ENCODE measurements around the gene SPG11.
"Not testable (repeated sequence)": the region's sequence is repeated elsewhere in the genome, so short reads cannot be mapped to it uniquely, and the experiment has no call there.

The SPG11 gene

DNA sequence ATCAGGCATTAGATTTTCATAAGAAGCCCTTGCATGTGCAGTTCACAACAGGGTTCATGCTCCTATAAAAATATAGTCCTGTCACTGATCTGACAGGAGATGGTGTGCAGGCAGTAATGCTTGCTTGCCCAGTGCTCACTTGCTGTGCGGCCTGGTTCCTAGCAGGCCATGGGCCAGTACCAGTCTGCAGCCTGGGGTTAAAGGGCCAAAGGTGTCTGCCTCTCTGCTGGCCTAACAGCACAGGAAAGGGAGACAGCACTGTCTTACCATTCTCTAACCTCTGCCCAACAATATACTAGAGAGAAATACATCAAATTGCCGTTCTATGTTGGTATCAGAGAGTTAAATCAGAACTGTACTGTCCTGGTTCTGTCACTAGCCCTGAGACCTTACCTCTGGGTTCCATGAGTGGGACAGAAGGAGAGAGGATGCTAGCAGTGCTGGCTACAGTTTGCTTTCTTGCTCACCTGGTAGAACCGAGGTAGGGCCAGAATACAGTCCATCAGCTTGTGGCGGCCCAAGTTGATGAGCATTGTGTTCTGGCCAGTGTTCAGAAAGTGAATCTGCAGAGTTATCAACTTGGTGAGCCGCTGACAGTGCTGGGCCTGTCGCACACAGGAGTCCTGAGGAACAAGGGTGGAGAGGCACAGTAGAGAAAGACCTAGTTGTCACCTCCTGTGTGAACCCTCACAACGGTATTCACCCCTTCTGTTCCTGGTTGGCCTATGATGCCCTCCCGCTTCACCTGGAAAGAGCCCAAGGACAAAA, 97.9 kb downstream of the SPG11 start:
- H3K36me3 ChIP-seq (ENCODE audit: control insufficient read depth, insufficient read depth, low read length) = peaks cover 48% of the 10 kb centered on the region
- H3K4me3 ChIP-seq (ENCODE audit: insufficient read depth, low read depth, low read length) = no peak overlapping the region
- peaks cover 3% of the 10 kb centered on the region for H3K9me3 ChIP-seq (ENCODE audit: control insufficient read depth, low read length)

DNA sequence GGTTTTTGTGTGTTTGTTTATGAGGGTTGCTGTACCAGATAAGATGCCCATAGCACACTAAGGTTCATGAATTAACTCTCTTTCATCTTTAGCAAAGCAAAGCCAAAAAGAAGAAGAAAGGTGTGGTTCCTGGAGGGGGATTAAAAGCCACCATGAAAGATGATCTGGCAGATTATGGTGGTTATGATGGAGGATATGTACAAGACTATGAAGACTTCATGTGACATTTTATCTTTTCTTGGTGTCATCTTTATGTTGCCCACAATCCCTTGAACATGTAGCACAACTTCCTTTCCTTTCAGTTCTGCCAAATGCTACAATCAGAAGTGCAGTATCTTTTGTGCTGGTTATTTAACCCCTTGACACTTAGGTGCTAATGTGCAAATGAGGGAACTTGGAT, 102.5 kb downstream of the SPG11 start:
- not testable (repeated sequence) for H3K4me1 ChIP-seq (ENCODE audit: control insufficient read depth, insufficient read depth, low read length); H3K9me3 ChIP-seq (ENCODE audit: control insufficient read depth, low read length); H3K4me3 ChIP-seq (ENCODE audit: insufficient read depth, low read depth, low read length); H3K27me3 ChIP-seq (ENCODE audit: control insufficient read depth, insufficient read depth, low read length, poor library complexity, severe bottlenecking); H3K27ac ChIP-seq (ENCODE audit: insufficient read depth, low read depth, low read length, poor library complexity, severe bottlenecking)
- peaks cover 67% of the 10 kb centered on the region for H3K36me3 ChIP-seq (ENCODE audit: control insufficient read depth, insufficient read depth, low read length)

More for the DNA sequence above, 97.9 kb downstream of the SPG11 start:
- H3K4me1 ChIP-seq (ENCODE audit: control insufficient read depth, insufficient read depth, low read length) = no peaks in the 10 kb centered on the region
- no peaks in the 10 kb centered on the region for H3K27me3 ChIP-seq (ENCODE audit: control insufficient read depth, insufficient read depth, low read length, poor library complexity, severe bottlenecking)
- 96 to 97% methylated on average over 8 of the region's 8 CpGs for WGBS, 2 experiments
- no peak overlapping the region for H3K27ac ChIP-seq (ENCODE audit: insufficient read depth, low read depth, low read length, poor library complexity, severe bottlenecking)

DNA sequence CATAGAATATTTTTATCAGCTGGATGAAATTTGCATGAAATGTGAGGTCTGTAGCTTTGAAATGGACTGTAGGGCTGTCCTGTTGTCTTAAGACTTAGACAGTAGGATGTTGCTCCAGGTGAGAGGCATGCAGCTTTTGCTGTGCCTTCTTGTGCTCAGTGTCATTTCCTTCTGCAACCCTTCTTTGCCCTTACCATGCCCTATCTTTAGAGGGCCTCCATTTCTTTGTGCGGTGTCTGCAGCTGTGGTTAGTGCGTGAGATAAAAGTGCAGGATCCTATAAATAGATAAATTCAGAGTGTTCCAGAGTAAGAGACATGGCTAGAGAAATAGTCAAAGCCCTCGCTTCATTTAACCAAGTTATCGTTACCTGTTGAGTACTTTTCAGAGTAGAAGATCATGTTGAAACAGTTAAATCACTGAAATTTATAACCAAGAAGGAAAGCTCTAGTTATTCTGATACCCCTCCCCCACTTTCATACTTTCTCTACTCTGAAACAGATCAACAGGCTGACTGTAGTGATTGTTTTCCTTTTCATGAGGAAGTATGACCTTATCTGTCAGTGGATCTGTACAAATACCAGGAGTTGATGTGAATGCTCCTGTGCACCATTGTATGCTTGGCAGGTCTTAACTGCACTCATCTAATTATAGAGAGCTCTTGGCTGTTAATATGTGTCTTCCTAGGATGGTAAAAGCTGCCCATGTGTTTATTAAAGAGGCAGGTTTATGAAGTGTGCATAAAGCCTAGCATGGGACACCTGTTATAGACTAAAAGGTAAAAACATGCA, 108.3 kb downstream of the SPG11 start:
- no peak overlapping the region for H3K27ac ChIP-seq (ENCODE audit: insufficient read depth, low read depth, low read length, poor library complexity, severe bottlenecking)
- no peaks in the 10 kb centered on the region for H3K27me3 ChIP-seq (ENCODE audit: control insufficient read depth, insufficient read depth, low read length, poor library complexity, severe bottlenecking)
- no peak overlapping the region for H3K4me3 ChIP-seq (ENCODE audit: insufficient read depth, low read depth, low read length)
- no peaks in the 10 kb centered on the region for H3K4me1 ChIP-seq (ENCODE audit: control insufficient read depth, insufficient read depth, low read length)
- WGBS, 2 experiments = 91 to 96% methylated on average over 3 to 4 of the region's 4 CpGs
- peaks cover 61% of the 10 kb centered on the region for H3K36me3 ChIP-seq (ENCODE audit: control insufficient read depth, insufficient read depth, low read length)
- no peaks in the 10 kb centered on the region for H3K9me3 ChIP-seq (ENCODE audit: control insufficient read depth, low read length)

DNA sequence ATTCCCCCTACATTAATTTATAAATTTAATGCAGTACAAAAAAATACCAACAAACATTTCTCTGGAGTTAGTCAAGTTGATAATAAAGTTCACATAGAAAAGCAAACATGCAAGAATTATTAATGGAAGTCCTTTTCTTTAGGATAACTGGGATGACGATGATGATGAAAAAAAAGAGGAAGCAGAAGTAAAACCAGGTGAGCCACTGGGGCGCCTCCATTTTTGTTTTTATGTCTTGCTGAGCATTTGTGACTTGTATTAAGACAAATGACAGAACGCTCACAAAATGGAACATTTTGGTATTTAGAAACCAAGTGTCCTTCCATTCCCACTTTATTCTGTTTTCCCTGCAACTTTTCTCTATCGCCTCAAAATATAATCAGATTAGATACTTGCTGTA, 112.7 kb downstream of the SPG11 start:
- H3K27me3 ChIP-seq (ENCODE audit: control insufficient read depth, insufficient read depth, low read length, poor library complexity, severe bottlenecking) = no peaks in the 10 kb centered on the region
- peaks cover 39% of the 10 kb centered on the region for H3K36me3 ChIP-seq (ENCODE audit: control insufficient read depth, insufficient read depth, low read length)
- H3K9me3 ChIP-seq (ENCODE audit: control insufficient read depth, low read length) = no peaks in the 10 kb centered on the region
- no peak overlapping the region for H3K27ac ChIP-seq (ENCODE audit: insufficient read depth, low read depth, low read length, poor library complexity, severe bottlenecking)
- H3K4me3 ChIP-seq (ENCODE audit: insufficient read depth, low read depth, low read length) = no peak overlapping the region
- 92 to 99% methylated on average over 3 to 4 of the region's 4 CpGs for WGBS, 2 experiments
- no peaks in the 10 kb centered on the region for H3K4me1 ChIP-seq (ENCODE audit: control insufficient read depth, insufficient read depth, low read length)

DNA sequence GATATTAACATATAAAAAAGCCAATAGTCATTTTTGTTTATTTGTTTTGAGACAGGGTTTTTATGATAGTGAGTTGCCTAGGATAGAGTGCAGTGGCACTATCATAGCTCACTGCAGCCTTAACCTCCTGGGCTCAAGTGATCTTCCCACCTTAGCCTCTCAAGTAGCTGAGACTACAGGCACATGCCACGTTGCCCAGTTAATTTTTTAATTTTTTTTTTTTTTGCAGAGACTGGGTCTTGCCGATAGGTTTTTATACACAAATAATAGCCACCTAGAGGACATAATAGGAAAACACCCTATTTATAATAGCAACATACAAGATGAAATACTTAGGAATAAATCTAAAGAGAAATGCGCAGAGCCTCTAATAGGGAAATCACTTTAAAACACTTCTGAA, 113.2 kb downstream of the SPG11 start:
- Histone ChIP-seq H3K4me1 (ENCODE audit: control insufficient read depth, insufficient read depth, low read length) (no peaks in the 10 kb centered on the region), H3K9me3 (ENCODE audit: control insufficient read depth, low read length) (no peaks in the 10 kb centered on the region), H3K36me3 (ENCODE audit: control insufficient read depth, insufficient read depth, low read length) (peaks cover 34% of the 10 kb centered on the region), H3K27ac (ENCODE audit: insufficient read depth, low read depth, low read length, poor library complexity, severe bottlenecking) (no peak overlapping the region), H3K4me3 (ENCODE audit: insufficient read depth, low read depth, low read length) (no peak overlapping the region), H3K27me3 (ENCODE audit: control insufficient read depth, insufficient read depth, low read length, poor library complexity, severe bottlenecking) (no peaks in the 10 kb centered on the region)
- WGBS, 2 experiments = 87 to 100% methylated on average over 2 of the region's 3 CpGs

DNA sequence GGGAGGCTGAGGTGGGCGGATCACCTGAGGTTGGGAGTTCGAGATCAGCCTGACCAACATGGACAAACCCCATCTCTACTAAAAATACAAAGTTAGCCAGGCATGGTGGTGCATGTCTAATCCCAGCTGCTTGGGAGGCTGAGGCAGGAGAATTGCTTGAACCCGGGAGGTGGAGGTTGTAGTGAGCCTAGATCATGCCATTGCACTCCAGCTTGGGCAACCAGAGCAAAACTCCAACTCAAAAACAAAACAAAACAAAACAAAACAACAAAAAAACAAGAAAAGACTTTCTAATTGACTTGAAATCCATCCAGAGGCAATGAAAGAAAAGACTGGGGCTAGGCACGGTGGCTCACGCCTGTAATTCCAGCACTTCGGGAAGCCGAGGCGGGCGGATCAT, 114.3 kb downstream of the SPG11 start:
- H3K4me3 ChIP-seq (ENCODE audit: insufficient read depth, low read depth, low read length); H3K27ac ChIP-seq (ENCODE audit: insufficient read depth, low read depth, low read length, poor library complexity, severe bottlenecking); H3K9me3 ChIP-seq (ENCODE audit: control insufficient read depth, low read length); H3K27me3 ChIP-seq (ENCODE audit: control insufficient read depth, insufficient read depth, low read length, poor library complexity, severe bottlenecking); H3K4me1 ChIP-seq (ENCODE audit: control insufficient read depth, insufficient read depth, low read length): not testable (repeated sequence)
- WGBS, 2 experiments = 87 to 93% methylated on average over 9 of the region's 9 CpGs
- peaks cover 27% of the 10 kb centered on the region for H3K36me3 ChIP-seq (ENCODE audit: control insufficient read depth, insufficient read depth, low read length)

DNA sequence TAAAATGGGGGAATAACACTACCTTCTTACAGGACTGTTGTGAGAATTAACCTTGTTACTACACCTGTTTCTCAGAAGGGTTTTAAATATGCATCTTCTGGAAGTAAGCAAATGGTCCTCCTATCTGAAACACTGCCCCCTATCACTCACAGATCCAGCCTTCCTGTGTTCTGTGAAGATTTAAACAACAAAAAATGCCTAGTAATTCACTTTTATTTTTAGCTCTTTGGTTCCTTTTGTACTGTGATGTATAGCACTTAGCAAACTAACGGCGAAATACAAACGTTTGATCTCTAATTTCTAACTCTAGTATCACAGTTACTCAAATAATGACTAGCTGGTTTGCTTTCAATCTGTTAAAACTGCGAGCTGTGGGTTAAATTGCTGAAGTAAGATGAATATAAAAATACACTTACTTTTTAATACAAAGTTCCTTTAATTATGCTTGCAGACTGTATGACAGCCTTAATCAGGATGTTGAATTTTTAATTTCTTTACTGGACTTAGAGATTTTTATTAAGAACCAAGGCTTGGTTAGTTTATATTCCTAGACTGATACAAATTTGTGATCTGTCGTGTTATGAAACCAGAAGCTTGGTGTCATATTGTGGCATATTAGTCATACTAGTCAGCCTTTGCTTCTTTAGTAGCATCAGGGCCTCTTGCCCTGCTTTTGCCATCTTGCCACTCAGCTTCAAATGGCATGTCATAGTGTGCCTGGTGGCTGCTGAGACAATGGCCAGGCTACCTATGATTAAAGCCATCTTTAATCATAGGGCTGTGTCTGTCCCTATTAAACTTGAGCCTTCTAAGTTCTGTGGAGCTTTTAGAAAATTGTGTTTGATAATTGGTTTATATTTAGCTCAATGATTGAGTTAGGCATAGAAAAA, 117.3 kb downstream of the SPG11 start:
- 91 to 94% methylated on average over 1 to 4 of the region's 5 CpGs for WGBS, 2 experiments
- Histone ChIP-seq H3K36me3 (ENCODE audit: control insufficient read depth, insufficient read depth, low read length) (peaks cover 8% of the 10 kb centered on the region), H3K27ac (ENCODE audit: insufficient read depth, low read depth, low read length, poor library complexity, severe bottlenecking) (no peak overlapping the region), H3K4me1 (ENCODE audit: control insufficient read depth, insufficient read depth, low read length) (no peaks in the 10 kb centered on the region), H3K27me3 (ENCODE audit: control insufficient read depth, insufficient read depth, low read length, poor library complexity, severe bottlenecking) (no peaks in the 10 kb centered on the region), H3K4me3 (ENCODE audit: insufficient read depth, low read depth, low read length) (no peak overlapping the region), H3K9me3 (ENCODE audit: control insufficient read depth, low read length) (no peaks in the 10 kb centered on the region)

DNA sequence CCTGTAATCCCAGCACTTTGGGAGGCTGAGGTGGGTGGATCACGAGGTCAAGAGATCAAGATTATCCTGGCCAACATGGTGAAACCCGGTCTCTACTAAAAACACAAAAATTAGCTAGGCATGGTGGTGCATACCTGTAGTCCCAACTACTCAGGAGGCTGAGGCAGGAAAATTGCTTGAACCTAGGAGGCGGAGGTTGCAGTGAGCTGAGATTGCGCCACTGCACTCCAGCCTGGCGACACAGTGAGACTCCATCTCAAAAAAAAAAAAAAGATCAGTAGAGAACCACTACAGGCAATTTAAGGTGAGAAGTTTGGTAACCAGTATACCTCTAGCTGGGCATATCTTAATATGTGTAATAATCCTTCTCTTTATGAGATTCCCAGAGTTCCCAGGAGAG, 118.7 kb downstream of the SPG11 start:
- 94 to 95% methylated on average over 5 of the region's 5 CpGs for WGBS, 2 experiments
- not testable (repeated sequence) for H3K36me3 ChIP-seq (ENCODE audit: control insufficient read depth, insufficient read depth, low read length); H3K9me3 ChIP-seq (ENCODE audit: control insufficient read depth, low read length); H3K27ac ChIP-seq (ENCODE audit: insufficient read depth, low read depth, low read length, poor library complexity, severe bottlenecking); H3K4me3 ChIP-seq (ENCODE audit: insufficient read depth, low read depth, low read length); H3K27me3 ChIP-seq (ENCODE audit: control insufficient read depth, insufficient read depth, low read length, poor library complexity, severe bottlenecking); H3K4me1 ChIP-seq (ENCODE audit: control insufficient read depth, insufficient read depth, low read length)

DNA sequence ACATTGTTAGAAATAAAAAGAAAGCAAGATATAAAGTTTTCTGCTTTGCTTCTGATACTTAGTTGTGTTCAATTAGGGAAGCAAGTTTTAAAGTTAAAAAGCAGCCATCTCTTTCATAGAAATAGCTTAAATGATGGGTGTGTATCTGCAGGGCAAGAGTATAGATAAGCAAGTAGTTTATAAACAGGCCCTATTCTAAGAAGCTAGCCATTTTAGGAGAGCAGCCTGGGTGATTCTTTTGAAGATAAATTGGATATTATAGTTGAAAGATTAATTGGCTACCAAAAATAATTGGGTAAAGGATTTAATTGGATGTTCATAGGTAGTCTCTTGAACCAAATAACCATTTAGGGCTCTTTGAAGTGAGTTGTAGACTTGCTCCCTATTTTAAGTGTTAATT, 120.9 kb downstream of the SPG11 start:
- no peaks in the 10 kb centered on the region for H3K27me3 ChIP-seq (ENCODE audit: control insufficient read depth, insufficient read depth, low read length, poor library complexity, severe bottlenecking)
- H3K4me1 ChIP-seq (ENCODE audit: control insufficient read depth, insufficient read depth, low read length) = peaks cover 2% of the 10 kb centered on the region
- no peaks in the 10 kb centered on the region for H3K36me3 ChIP-seq (ENCODE audit: control insufficient read depth, insufficient read depth, low read length)
- no peak overlapping the region for H3K27ac ChIP-seq (ENCODE audit: insufficient read depth, low read depth, low read length, poor library complexity, severe bottlenecking)
- H3K4me3 ChIP-seq (ENCODE audit: insufficient read depth, low read depth, low read length) = no peak overlapping the region
- H3K9me3 ChIP-seq (ENCODE audit: control insufficient read depth, low read length) = no peaks in the 10 kb centered on the region
